Mesendoderm (in vitro differentiated cells): ENCODE results near the gene HNRNPM.
A peak's percentile ranks its signal among the peaks of the same experiment; 100 is the strongest.
"Not testable (repeated sequence)": the region's sequence is repeated elsewhere in the genome, so short reads cannot be mapped to it uniquely, and the experiment has no call there.

ENCODE experiments used
- DNase-seq: peaks from one replicate; pipeline ENCODE4 v3.0.0; 2013
- H2AK5ac ChIP-seq: 2 replicates; pipeline ENCODE4 v1.6.1; 2013; ENCODE audit warnings: low read length, inconsistent platforms
- H2BK120ac ChIP-seq: 2 replicates; pipeline ENCODE4 v1.6.1; 2013; ENCODE audit warnings: low read depth, mild to moderate bottlenecking, low read length, moderate library complexity, mixed read lengths
- H2BK15ac ChIP-seq: replicated peaks from 2 replicates; pipeline ENCODE4 v1.6.1; 2013; ENCODE audit warnings: low read depth, mild to moderate bottlenecking, moderate library complexity
- H2BK5ac ChIP-seq: 2 replicates; pipeline ENCODE4 v1.6.1; 2013; ENCODE audit warnings: low read length, inconsistent platforms
- H3K18ac ChIP-seq: 2 replicates; pipeline ENCODE4 v1.6.1; 2013; ENCODE audit warnings: mild to moderate bottlenecking, low read length, mixed read lengths
- H3K23ac ChIP-seq: one replicate; pipeline ENCODE4 v1.6.1; 2013; ENCODE audit warnings: low read length
- H3K27ac ChIP-seq: 2 replicates; pipeline ENCODE4 v1.5.1; 2013; ENCODE audit warnings: low read depth, mild to moderate bottlenecking, inconsistent platforms, low read length, moderate library complexity
- H3K27me3 ChIP-seq: 2 replicates; pipeline ENCODE4 v1.6.1; 2013; ENCODE audit warnings: low read length, control low read depth, mild to moderate bottlenecking, inconsistent platforms; ENCODE audit not compliant: insufficient read depth, poor library complexity
- H3K36me3 ChIP-seq: 2 replicates; pipeline ENCODE4 v1.6.1; 2013; ENCODE audit warnings: low read length, inconsistent platforms; ENCODE audit not compliant: control insufficient read depth, insufficient read depth
- H3K4ac ChIP-seq: one replicate; pipeline ENCODE4 v1.6.1; 2013; ENCODE audit warnings: low read depth, mild to moderate bottlenecking, low read length, moderate library complexity
- H3K4me1 ChIP-seq: 2 replicates; pipeline ENCODE4 v1.6.1; 2013; ENCODE audit warnings: low read depth, low read length, inconsistent platforms; ENCODE audit not compliant: control insufficient read depth
- H3K4me2 ChIP-seq: 2 replicates; pipeline ENCODE4 v1.6.1; 2013; ENCODE audit warnings: low read length
- H3K4me3 ChIP-seq: 2 replicates; pipeline ENCODE4 v1.5.1; 2013; ENCODE audit warnings: mild to moderate bottlenecking, low read length
- H3K56ac ChIP-seq: one replicate; pipeline ENCODE4 v1.6.1; 2013; ENCODE audit warnings: low read length
- H3K79me1 ChIP-seq: 2 replicates; pipeline ENCODE4 v1.6.1; 2013; ENCODE audit warnings: low read length, inconsistent platforms
- H3K79me2 ChIP-seq: 2 replicates; pipeline ENCODE4 v1.6.1; 2013; ENCODE audit warnings: mild to moderate bottlenecking, low read length; ENCODE audit not compliant: control insufficient read depth, insufficient read depth
- H3K9ac ChIP-seq: 2 replicates; pipeline ENCODE4 v1.6.1; 2013; ENCODE audit warnings: low read length, inconsistent platforms
- H4K5ac ChIP-seq: one replicate; pipeline ENCODE4 v1.6.1; 2013; ENCODE audit warnings: low read length
- H4K8ac ChIP-seq: one replicate; pipeline ENCODE4 v1.6.1; 2013; ENCODE audit warnings: low read depth, mild to moderate bottlenecking, control low read depth, low read length, moderate library complexity
- WGBS: extraction: QIAGEN DNeasy Blood & Tissue Kit; methylation state at CpG from one replicate; pipeline ENCODE4 v1.1.7; 2013; ENCODE audit warnings: low lambda C conversion rate, missing lambda C conversion rate; ENCODE audit not compliant: insufficient coverage; ENCODE audit errors: extremely low coverage; 5-methylcytosine and 5-hydroxymethylcytosine counted together

HNRNPM gene

GRCh38 chr19:8444140-8444676, 567 bp upstream of the HNRNPM start:
- H3K4ac ChIP-seq, H3K36me3 ChIP-seq, H3K27me3 ChIP-seq, H4K8ac ChIP-seq, DNase-seq, H2BK120ac ChIP-seq, H3K4me1 ChIP-seq, H3K79me1 ChIP-seq, H2BK15ac ChIP-seq, H4K5ac ChIP-seq, H2BK5ac ChIP-seq, H3K23ac ChIP-seq, H2AK5ac ChIP-seq: not testable (repeated sequence)
- Histone ChIP-seq H3K27ac (peak overlapping the region; percentile 55), H3K18ac (peak overlapping the region; percentile 52), H3K79me2 (peaks cover 42% of the 10 kb centered on the region), H3K4me2 (peak overlapping the region; percentile 37), H3K56ac (peak overlapping the region; percentile 94), H3K9ac (peak overlapping the region; percentile 93), H3K4me3 (peak overlapping the region; percentile 69)
- no CpG with 5 or more reads among the region's 32 CpGs for WGBS

- peak overlapping the region; percentile 85 for H3K18ac ChIP-seq
- H3K4me2 ChIP-seq, result peak overlapping the region; percentile 43
- peak overlapping the region; percentile 7 for H2BK120ac ChIP-seq
- H3K27me3 ChIP-seq, result no peaks in the 10 kb centered on the region
- no peak overlapping the region for H2BK15ac ChIP-seq
- no peaks in the 10 kb centered on the region for H3K79me1 ChIP-seq
- no peak overlapping the region for H4K5ac ChIP-seq
- H3K4me1 ChIP-seq, result peaks cover 8% of the 10 kb centered on the region
- H3K9ac ChIP-seq, result peak overlapping the region; percentile 98
- H3K4ac ChIP-seq, result peak overlapping the region; percentile 98
- H3K4me3 ChIP-seq, result peak overlapping the region; percentile 29
- peak overlapping the region; percentile 67 for H3K27ac ChIP-seq
- no peak overlapping the region for H2AK5ac ChIP-seq
- peak overlapping the region; percentile 99 for H3K56ac ChIP-seq
- peak overlapping the region; percentile 98 for H3K23ac ChIP-seq
- WGBS, result no CpG with 5 or more reads among the region's 45 CpGs
- H4K8ac ChIP-seq, result no peak overlapping the region
- peak; percentile 54 for DNase-seq
- H3K36me3 ChIP-seq, result no peaks in the 10 kb centered on the region
- H2BK5ac ChIP-seq, result peak overlapping the region; percentile 79
- peaks cover 53% of the 10 kb centered on the region for H3K79me2 ChIP-seq
Observed at GRCh38 chr19:8445488-8446001, 770 bp downstream of the HNRNPM start.

- no peak overlapping the region for H2AK5ac ChIP-seq
- H2BK15ac ChIP-seq, result no peak overlapping the region
- H4K5ac ChIP-seq, result no peak overlapping the region
- no peak overlapping the region for H4K8ac ChIP-seq
- no CpG with 5 or more reads among the region's 16 CpGs for WGBS
- H3K36me3 ChIP-seq, result no peaks in the 10 kb centered on the region
- H3K56ac ChIP-seq, result peak overlapping the region; percentile 99
- H3K79me1 ChIP-seq, result no peaks in the 10 kb centered on the region
- H3K79me2 ChIP-seq, result peaks cover 59% of the 10 kb centered on the region
- H3K27ac ChIP-seq, result no peak overlapping the region
- no peak overlapping the region for H3K4ac ChIP-seq
- no peaks in the 10 kb centered on the region for H3K27me3 ChIP-seq
- no peak overlapping the region for H2BK5ac ChIP-seq
- no peak overlapping the region for H2BK120ac ChIP-seq
- no peak overlapping the region for H3K23ac ChIP-seq
- H3K18ac ChIP-seq, result no peak overlapping the region
- peak overlapping the region; percentile 29 for H3K4me3 ChIP-seq
- peaks cover 8% of the 10 kb centered on the region for H3K4me1 ChIP-seq
- no peak for DNase-seq
- H3K4me2 ChIP-seq, result peak overlapping the region; percentile 43
- peak overlapping the region; percentile 98 for H3K9ac ChIP-seq
Observed at GRCh38 chr19:8446061-8446709, 1.4 kb downstream of the HNRNPM start.

GRCh38 chr19:8449830-8450229, 5.1 kb downstream of the HNRNPM start:
- Histone ChIP-seq H3K4me3 (no peak overlapping the region), H3K9ac (no peak overlapping the region), H2BK15ac (no peak overlapping the region), H3K79me2 (peaks cover 95% of the 10 kb centered on the region), H3K27me3 (no peaks in the 10 kb centered on the region), H3K18ac (no peak overlapping the region), H3K4ac (no peak overlapping the region), H3K36me3 (no peaks in the 10 kb centered on the region), H3K79me1 (no peaks in the 10 kb centered on the region), H3K56ac (peak overlapping the region; percentile 1), H3K27ac (no peak overlapping the region), H2BK5ac (no peak overlapping the region), H3K4me2 (no peak overlapping the region), H4K8ac (no peak overlapping the region), H2AK5ac (no peak overlapping the region), H2BK120ac (no peak overlapping the region), H3K23ac (no peak overlapping the region), H3K4me1 (peaks cover 17% of the 10 kb centered on the region), H4K5ac (no peak overlapping the region)
- DNase-seq, result peak; percentile 74
- no CpG with 5 or more reads among the region's 8 CpGs for WGBS

GRCh38 chr19:8451377-8451776, 6.6 kb downstream of the HNRNPM start:
- Histone ChIP-seq H3K4me2 (no peak overlapping the region), H3K79me1 (no peaks in the 10 kb centered on the region), H3K56ac (no peak overlapping the region), H2BK120ac (no peak overlapping the region), H2AK5ac (no peak overlapping the region), H3K27ac (peak overlapping the region; percentile 68), H3K9ac (no peak overlapping the region), H3K4me1 (peaks cover 22% of the 10 kb centered on the region), H4K8ac (no peak overlapping the region), H3K36me3 (no peaks in the 10 kb centered on the region), H3K4me3 (no peak overlapping the region), H4K5ac (no peak overlapping the region), H3K18ac (no peak overlapping the region), H2BK5ac (no peak overlapping the region), H3K23ac (no peak overlapping the region), H3K79me2 (peaks cover 95% of the 10 kb centered on the region), H3K27me3 (no peaks in the 10 kb centered on the region), H2BK15ac (no peak overlapping the region), H3K4ac (no peak overlapping the region)
- DNase-seq, result no peak
- no CpG with 5 or more reads among the region's 6 CpGs for WGBS
